ENCODE results near the gene HDGFL2.

Gene HDGFL2

DNA sequence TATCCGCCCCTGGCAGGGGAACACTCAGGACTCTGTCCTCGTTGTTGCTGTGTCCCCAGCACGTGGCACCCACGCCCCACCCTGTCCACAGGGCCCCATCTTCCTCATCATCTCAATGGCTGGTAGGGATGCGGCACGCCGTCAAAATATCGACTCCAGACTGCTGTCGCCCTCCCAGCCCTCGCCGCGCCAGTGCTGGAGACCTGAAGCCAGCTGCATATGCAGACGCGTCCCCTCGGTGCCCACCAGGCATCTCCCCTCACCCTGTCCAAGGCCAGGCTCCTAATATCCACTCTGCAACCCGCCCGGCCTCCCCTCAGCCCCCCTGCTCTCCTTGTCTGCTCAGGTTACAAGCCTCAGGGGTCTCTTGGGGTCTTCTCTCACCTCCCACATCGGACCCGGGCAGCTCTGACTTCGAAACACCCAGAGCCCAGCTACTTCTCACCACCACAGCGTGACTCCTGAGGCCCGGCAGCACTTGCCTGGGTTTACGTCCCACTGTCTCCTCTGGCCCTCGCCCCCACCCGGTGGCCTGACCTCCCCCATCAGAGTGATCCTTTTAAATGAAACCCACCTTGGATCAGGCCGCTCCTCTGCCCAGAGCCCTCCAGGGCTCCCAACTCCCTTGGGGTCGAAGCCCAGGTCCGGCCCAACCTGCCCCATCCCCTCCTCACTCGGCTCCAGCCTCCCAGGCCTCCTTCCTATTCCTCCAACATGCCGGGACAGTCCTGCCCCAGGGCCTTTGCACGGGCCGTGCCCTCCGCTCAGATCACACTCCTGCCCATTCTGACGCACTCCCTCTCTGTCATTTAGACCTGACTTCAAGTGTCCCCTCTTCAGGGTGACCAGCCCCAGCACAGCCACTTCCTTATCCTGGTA lies 33.7 kb downstream of the HDGFL2 start:
- no peak for FAIRE-seq
- DNase-seq (ENCODE audit: insufficient read length, low spot score), result no peak
- TF ChIP-seq, protein P1, sequence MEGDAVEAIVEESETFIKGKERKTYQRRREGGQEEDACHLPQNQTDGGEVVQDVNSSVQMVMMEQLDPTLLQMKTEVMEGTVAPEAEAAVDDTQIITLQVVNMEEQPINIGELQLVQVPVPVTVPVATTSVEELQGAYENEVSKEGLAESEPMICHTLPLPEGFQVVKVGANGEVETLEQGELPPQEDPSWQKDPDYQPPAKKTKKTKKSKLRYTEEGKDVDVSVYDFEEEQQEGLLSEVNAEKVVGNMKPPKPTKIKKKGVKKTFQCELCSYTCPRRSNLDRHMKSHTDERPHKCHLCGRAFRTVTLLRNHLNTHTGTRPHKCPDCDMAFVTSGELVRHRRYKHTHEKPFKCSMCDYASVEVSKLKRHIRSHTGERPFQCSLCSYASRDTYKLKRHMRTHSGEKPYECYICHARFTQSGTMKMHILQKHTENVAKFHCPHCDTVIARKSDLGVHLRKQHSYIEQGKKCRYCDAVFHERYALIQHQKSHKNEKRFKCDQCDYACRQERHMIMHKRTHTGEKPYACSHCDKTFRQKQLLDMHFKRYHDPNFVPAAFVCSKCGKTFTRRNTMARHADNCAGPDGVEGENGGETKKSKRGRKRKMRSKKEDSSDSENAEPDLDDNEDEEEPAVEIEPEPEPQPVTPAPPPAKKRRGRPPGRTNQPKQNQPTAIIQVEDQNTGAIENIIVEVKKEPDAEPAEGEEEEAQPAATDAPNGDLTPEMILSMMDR (IDR thresholded peaks at IDR 0.05; ENCODE audit: insufficient read depth, missing control alignments), result no peak

DNA sequence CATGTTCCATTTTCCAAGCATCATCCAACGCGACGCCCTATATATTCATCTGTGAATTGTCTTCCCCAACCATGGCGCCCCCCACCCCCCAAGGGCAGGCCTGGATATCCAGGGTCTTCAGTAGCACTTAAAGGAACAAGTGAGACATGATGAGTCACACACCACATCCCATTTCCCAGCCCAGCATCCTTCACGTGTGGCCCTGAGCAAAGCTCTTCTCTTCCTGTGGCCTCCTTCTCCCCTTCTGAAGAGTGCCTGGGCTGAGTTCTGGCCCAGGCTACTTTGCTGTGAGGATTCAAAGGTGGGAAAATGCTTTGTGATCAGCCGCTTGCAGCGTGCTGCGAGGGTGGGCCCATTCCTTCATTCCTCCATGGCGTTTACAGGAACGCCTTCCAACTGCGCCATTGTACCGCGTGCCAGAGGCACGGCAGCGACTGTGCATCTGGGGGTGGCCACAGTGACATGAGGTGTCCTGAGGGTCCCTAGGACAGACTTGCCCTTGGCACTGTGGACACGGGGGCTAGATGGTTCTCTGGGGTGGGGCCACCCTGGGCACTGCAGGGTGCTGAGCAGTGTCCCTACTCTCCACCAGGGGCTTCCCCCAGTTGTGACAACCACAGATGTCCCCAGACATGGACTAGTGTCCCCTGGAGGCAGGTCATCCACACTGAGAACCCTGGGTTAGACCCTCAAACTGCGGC lies 34.5 kb downstream of the HDGFL2 start:
- FAIRE-seq, result no peak
- no peak for DNase-seq (ENCODE audit: insufficient read length, low spot score)
- TF ChIP-seq, protein P1 (IDR thresholded peaks at IDR 0.05; ENCODE audit: insufficient read depth, missing control alignments), result no peak

DNA sequence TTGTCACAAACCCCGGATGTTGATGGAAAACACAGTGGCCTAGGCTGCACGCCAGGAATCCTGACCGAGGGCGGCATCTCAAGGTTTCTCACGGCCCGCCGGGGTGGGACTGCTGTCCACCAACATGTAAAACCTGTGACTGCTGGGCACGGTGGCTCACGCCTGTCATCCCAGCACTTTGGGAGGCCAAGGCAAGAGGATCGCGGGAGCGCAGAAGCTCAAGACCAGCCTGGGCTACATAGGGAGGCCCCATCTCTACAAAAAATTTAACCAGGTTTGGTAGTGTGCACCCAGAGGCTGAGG lies 35.0 kb downstream of the HDGFL2 start:
- FAIRE-seq (no peak), DNase-seq (ENCODE audit: insufficient read length, low spot score) (no peak)
- TF ChIP-seq, protein P1 (IDR thresholded peaks at IDR 0.05; ENCODE audit: insufficient read depth, missing control alignments), result no peak

DNA sequence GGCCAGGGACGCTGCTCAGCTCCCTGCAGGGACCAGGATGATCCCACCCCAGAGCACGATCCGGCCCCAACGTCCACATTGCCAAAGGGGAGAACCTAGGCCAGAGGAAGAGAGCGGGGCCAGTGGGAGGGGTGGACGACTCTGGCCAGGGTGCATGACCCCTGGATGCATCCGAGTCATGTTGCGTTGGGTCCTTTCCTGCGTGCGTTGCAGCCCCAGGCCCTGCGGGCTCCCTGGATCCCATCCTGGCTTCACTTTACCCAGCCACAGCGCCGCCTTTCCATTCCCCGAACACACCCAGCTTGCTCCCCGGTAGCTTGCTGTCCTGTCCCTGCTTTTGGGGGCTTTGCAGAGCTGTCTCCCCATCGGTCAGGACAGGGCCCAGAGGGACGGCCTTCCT lies 35.7 kb downstream of the HDGFL2 start:
- DNase-seq (ENCODE audit: insufficient read length, low spot score) (no peak), FAIRE-seq (no peak)
- TF ChIP-seq, protein P1 (IDR thresholded peaks at IDR 0.05; ENCODE audit: insufficient read depth, missing control alignments), result no peak

DNA sequence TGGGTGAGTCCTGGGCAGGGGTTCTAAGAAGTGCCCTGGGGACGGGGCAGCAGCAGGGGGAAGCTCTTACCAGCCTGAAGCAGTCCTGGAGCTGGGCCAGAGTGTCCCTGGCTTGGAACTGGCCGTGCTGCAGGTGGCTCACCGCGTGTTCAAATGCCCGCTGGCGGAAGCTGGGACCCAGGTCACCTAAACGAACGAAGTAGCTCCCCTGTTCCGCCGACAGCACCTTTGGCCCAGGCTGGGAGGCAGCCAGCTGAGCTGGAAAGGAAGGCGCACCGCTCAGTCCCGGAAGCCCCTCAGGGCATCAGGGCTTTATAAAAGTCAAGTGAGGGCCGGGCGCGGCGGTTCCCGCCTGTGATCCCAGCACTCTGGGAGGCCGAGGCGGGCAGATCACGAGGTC lies 36.6 kb downstream of the HDGFL2 start:
- no peak for FAIRE-seq
- TF ChIP-seq, protein P1 (IDR thresholded peaks at IDR 0.05; ENCODE audit: insufficient read depth, missing control alignments), result no peak
- no peak for DNase-seq (ENCODE audit: insufficient read length, low spot score)

DNA sequence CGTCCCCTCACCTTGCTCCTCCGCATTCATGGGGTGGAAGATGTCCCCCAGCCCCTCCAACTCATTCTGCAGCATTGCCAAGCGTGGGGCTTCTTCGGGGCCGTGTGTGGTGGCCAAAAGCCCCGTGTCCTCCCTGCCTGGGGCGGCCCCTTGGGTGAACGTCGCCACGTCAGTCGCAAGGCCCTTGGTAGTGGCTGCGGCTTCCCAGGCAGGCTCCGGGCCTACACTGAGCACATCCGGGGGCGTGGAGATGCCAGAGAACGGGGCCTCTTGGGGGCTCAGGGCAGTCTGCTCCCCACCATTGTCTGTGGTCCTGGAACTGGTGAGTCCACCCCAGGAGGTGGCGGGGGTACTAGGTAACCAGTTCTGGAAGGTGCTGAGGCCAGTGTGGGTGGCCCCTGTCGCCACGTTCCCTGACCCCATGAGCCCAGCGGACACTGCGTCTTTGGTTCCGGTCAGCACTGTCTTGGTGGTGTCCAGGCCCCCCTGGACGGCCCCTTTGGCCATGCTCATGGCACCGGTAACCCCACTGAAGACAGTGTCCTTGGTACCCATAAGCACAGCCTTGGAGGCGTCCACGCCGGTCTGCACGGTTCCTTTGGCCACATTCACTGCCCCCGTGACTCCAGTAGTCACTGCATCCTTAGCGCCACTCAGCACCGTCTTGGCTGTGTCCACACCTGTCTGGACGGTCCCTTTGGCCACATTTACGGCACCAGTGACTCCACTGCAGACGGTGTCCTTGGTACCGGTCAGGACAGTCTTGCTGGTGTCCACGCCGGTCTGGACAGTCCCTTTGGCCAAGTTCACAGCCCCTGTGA lies 38.5 kb downstream of the HDGFL2 start:
- no peak for DNase-seq (ENCODE audit: insufficient read length, low spot score)
- TF ChIP-seq, protein P1 (IDR thresholded peaks at IDR 0.05; ENCODE audit: insufficient read depth, missing control alignments), result no peak
- no peak for FAIRE-seq
